CD4-positive, alpha-beta T cell (primary cell): ENCODE results near the gene TMPRSS7. TPM values are rescaled to one million over a fixed set of nuclear protein-coding genes. Genes with fewer than 3 reads are reported as not detected.

Source experiments
- ATAC-seq: fragments of 200-7000 bp; cut with Tn5 transposase; one replicate; pipeline ENCODE4 v1.10.0; 2022; ENCODE audit warnings: mild to moderate bottlenecking; ENCODE audit not compliant: poor library complexity
- CTCF ChIA-PET: fragments of 350-600 bp; sonication (Branson Sonifier 250); formaldehyde crosslinking; loops from one replicate; lab custom pipeline; 2021; ENCODE audit warnings: antibody characterized with exemption, inconsistent platforms; lab: Charles Lee
- POLR2A ChIA-PET: fragments of 350-600 bp; sonication (Branson Sonifier 250); formaldehyde crosslinking; loops from one replicate; lab custom pipeline; 2021; ENCODE audit warnings: antibody characterized with exemption, inconsistent platforms; lab: Charles Lee
- DNase-seq, 14 experiments: peaks; one replicate each; pipeline ENCODE4 v3.0.0-alpha.2; 2013 to 2020; ENCODE audit warnings: mixed read lengths in 2 of 14
- H3K27ac ChIP-seq, 2 donors: one replicate each; pipeline versions ENCODE4 v1.5.1 to v1.7.0; 2013; ENCODE audit warnings: low read length in 2 of 2, low read depth in 1 of 2, mild to moderate bottlenecking in 1 of 2
- H3K27me3 ChIP-seq, 2 experiments: 1 replicate in 1 of 2; 2 replicates in 1 of 2; pipeline versions ENCODE4 v1.6.1 to v1.7.0; 2013; ENCODE audit warnings: low read length in 2 of 2, control low read depth in 1 of 2, mild to moderate bottlenecking in 1 of 2, moderate library complexity in 1 of 2; ENCODE audit not compliant: insufficient read depth in 2 of 2, control insufficient read depth in 1 of 2
- H3K36me3 ChIP-seq: one replicate; pipeline ENCODE4 v1.6.1; 2013; ENCODE audit warnings: low read length, control low read depth; ENCODE audit not compliant: insufficient read depth
- H3K4me1 ChIP-seq: one replicate; pipeline ENCODE4 v1.6.1; 2013; ENCODE audit warnings: low read length, control low read depth; ENCODE audit not compliant: insufficient read depth
- H3K4me3 ChIP-seq: one replicate; pipeline ENCODE4 v1.5.1; 2013; ENCODE audit warnings: mild to moderate bottlenecking, low read length, moderate library complexity
- H3K9me3 ChIP-seq, 2 experiments: 1 replicate in 1 of 2; 2 replicates in 1 of 2; pipeline versions ENCODE4 v1.6.1 to v1.7.0; 2013; ENCODE audit warnings: low read length in 2 of 2, mild to moderate bottlenecking in 2 of 2, control low read depth in 1 of 2, moderate library complexity in 1 of 2; ENCODE audit not compliant: control insufficient read depth in 1 of 2, insufficient read depth in 1 of 2
- H3K27ac Mint-ChIP-seq: one replicate; pipeline ENCODE4 v1.8.0; 2020; ENCODE audit warnings: mixed read lengths
- H3K27me3 Mint-ChIP-seq: one replicate; pipeline ENCODE4 v1.8.0; 2021; ENCODE audit warnings: mixed read lengths
- H3K36me3 Mint-ChIP-seq: one replicate; pipeline ENCODE4 v1.8.0; 2021; ENCODE audit warnings: low read depth, mixed read lengths
- H3K4me1 Mint-ChIP-seq: one replicate; pipeline ENCODE4 v1.8.0; 2021; ENCODE audit warnings: low read depth, mixed read lengths
- H3K4me3 Mint-ChIP-seq: one replicate; pipeline ENCODE4 v1.8.0; 2020; ENCODE audit warnings: mild to moderate bottlenecking, mixed read lengths
- H3K9me3 Mint-ChIP-seq: one replicate; pipeline ENCODE4 v1.8.0; 2020; ENCODE audit warnings: mixed read lengths
- CTCF ChIP-seq: fragments of 200-600 bp; IDR thresholded peaks from one replicate; pipeline ENCODE4 v1.8.0; 2022; ENCODE audit warnings: antibody characterized with exemption, mild to moderate bottlenecking
- intact Hi-C, 2 experiments: fragments of 100-400 bp; cut with DNase I in 1 of 2; cut with micrococcal nuclease in 1 of 2; formaldehyde crosslinking; loops; one replicate each; pipeline versions ENCODE4 v1.15.1 to v1.9.0; 2023 to 2025; cut with DNase I, micrococcal nuclease
- total RNA-seq, 174 experiments: library from RNA in 2 of 174; stranded (reverse) in 2 of 174; gene quantifications; one replicate each; pipeline ENCODE4 v1.2.3 and lab custom pipeline; 2021 to 2026

The TMPRSS7 gene
- total RNA-seq, 2 experiments from 2014 or later, result 0.14 TPM; not detected in 1

GRCh38 chr3:112074616-112075497, 40.3 kb downstream of the TMPRSS7 start:
- Mint-ChIP-seq H3K4me1 (peaks cover 56% of the 10 kb centered on the region), H3K36me3 (peaks cover 4% of the 10 kb centered on the region), H3K27ac (peak overlapping the region; percentile 94), H3K9me3 (peaks cover 5% of the 10 kb centered on the region), H3K27me3 (no peaks in the 10 kb centered on the region), H3K4me3 (peak overlapping the region; percentile 70)
- intact Hi-C loops, result loop anchor here in 1 of 2 experiments (5.0 kb wide), 1 partner anchor 98 kb away; the partner anchor contains the start of gene ABHD10
- peaks cover 21% of the 10 kb centered on the region for H3K4me1 ChIP-seq
- POLR2A ChIA-PET, result interaction anchor here (2.3 kb wide), 1 partner anchor 10 kb away, joined by 7 read pairs; no protein-coding TSS in a partner anchor
- H3K36me3 ChIP-seq, result no peaks in the 10 kb centered on the region
- CTCF ChIA-PET, result no interaction called here
- H3K9me3 ChIP-seq, result no peaks in the 10 kb centered on the region
- TF ChIP-seq CTCF, result no peak
- ATAC-seq, result peak; percentile 86
- H3K27ac ChIP-seq, result peak overlapping the region in 1 of 2 donors; percentile 48
- peak in 12 of 14 experiments; percentile 5 to 77 (median 42) for DNase-seq
- H3K27me3 ChIP-seq, result no peaks in the 10 kb centered on the region
- H3K4me3 ChIP-seq, result no peak overlapping the region

- H3K9me3 Mint-ChIP-seq, result no peaks in the 10 kb centered on the region
- TF ChIP-seq CTCF, result no peak
- CTCF ChIA-PET, result no interaction called here
These were observed 43.9 kb downstream of the TMPRSS7 start for GRCh38 chr3:112078125-112079083.

GRCh38 chr3:112083239-112083638, 48.7 kb downstream of the TMPRSS7 start:
- H3K27ac Mint-ChIP-seq, result no peak overlapping the region
- intact Hi-C loops, result no loop called here
- no peaks in the 10 kb centered on the region for H3K36me3 Mint-ChIP-seq
- DNase-seq (no peak), ATAC-seq (no peak)
- no peak overlapping the region for H3K4me3 ChIP-seq
- H3K9me3 ChIP-seq, result no peaks in the 10 kb centered on the region
- no peak overlapping the region for H3K4me3 Mint-ChIP-seq
- peaks cover 25% of the 10 kb centered on the region for H3K4me1 ChIP-seq
- no peak overlapping the region for H3K27ac ChIP-seq
- ChIA-PET POLR2A (no interaction called here), CTCF (no interaction called here)
- peaks cover 45% of the 10 kb centered on the region for H3K4me1 Mint-ChIP-seq
- TF ChIP-seq CTCF, result no peak
- no peaks in the 10 kb centered on the region for H3K27me3 ChIP-seq
- H3K36me3 ChIP-seq, result no peaks in the 10 kb centered on the region
- H3K27me3 Mint-ChIP-seq, result no peaks in the 10 kb centered on the region
- no peaks in the 10 kb centered on the region for H3K9me3 Mint-ChIP-seq

More at GRCh38 chr3:112078125-112079083, 43.9 kb downstream of the TMPRSS7 start:
- H3K9me3 ChIP-seq, result no peaks in the 10 kb centered on the region
- POLR2A ChIA-PET, result no interaction called here
- Mint-ChIP-seq H3K4me1 (peaks cover 27% of the 10 kb centered on the region), H3K27ac (no peak overlapping the region), H3K36me3 (no peaks in the 10 kb centered on the region), H3K27me3 (no peaks in the 10 kb centered on the region), H3K4me3 (no peak overlapping the region)
- DNase-seq, result no peak
- no peaks in the 10 kb centered on the region for H3K36me3 ChIP-seq
- no peaks in the 10 kb centered on the region for H3K27me3 ChIP-seq
- intact Hi-C loops, result loop anchor here in 1 of 2 experiments (5.0 kb wide), 1 partner anchor 101 kb away; the partner anchor contains the start of gene ABHD10
- no peak overlapping the region for H3K4me3 ChIP-seq
- no peak overlapping the region for H3K27ac ChIP-seq
- peaks cover 11% of the 10 kb centered on the region for H3K4me1 ChIP-seq
- no peak for ATAC-seq
